Measurements from ENCODE around the gene GPR146. TPM values are rescaled to one million over a fixed set of nuclear protein-coding genes. Genes with fewer than 3 reads are reported as not detected.

GPR146 gene
- total RNA-seq, 4 donors from 2014 or later, result 29.6 to 89.8 (median 56.9) TPM

DNA sequence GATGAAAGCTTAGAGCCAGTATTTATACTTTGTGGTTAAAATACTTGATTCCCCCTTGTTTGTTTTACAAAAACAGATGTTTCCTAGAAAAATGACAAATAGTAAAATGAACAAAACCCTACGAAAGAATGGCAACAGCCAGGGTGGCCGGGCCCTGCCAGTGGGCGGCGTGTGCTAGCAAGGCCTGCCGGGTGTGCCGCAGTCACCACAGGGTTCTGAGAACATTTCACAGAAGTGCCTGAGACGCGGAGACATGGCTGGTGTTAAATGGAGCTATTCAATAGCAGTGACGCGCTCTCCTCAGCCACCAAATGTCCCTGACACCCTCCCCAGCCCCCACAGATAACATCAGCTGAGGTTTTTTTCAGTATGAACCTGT, 14.5 kb downstream of the GPR146 start:
- ATAC-seq (ENCODE audit: low FRiP score) (no peak), DNase-seq (ENCODE audit: low spot score) (no peak)
- TF ChIP-seq, protein P1, sequence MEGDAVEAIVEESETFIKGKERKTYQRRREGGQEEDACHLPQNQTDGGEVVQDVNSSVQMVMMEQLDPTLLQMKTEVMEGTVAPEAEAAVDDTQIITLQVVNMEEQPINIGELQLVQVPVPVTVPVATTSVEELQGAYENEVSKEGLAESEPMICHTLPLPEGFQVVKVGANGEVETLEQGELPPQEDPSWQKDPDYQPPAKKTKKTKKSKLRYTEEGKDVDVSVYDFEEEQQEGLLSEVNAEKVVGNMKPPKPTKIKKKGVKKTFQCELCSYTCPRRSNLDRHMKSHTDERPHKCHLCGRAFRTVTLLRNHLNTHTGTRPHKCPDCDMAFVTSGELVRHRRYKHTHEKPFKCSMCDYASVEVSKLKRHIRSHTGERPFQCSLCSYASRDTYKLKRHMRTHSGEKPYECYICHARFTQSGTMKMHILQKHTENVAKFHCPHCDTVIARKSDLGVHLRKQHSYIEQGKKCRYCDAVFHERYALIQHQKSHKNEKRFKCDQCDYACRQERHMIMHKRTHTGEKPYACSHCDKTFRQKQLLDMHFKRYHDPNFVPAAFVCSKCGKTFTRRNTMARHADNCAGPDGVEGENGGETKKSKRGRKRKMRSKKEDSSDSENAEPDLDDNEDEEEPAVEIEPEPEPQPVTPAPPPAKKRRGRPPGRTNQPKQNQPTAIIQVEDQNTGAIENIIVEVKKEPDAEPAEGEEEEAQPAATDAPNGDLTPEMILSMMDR (IDR thresholded peaks at IDR 0.05), result no peak

DNA sequence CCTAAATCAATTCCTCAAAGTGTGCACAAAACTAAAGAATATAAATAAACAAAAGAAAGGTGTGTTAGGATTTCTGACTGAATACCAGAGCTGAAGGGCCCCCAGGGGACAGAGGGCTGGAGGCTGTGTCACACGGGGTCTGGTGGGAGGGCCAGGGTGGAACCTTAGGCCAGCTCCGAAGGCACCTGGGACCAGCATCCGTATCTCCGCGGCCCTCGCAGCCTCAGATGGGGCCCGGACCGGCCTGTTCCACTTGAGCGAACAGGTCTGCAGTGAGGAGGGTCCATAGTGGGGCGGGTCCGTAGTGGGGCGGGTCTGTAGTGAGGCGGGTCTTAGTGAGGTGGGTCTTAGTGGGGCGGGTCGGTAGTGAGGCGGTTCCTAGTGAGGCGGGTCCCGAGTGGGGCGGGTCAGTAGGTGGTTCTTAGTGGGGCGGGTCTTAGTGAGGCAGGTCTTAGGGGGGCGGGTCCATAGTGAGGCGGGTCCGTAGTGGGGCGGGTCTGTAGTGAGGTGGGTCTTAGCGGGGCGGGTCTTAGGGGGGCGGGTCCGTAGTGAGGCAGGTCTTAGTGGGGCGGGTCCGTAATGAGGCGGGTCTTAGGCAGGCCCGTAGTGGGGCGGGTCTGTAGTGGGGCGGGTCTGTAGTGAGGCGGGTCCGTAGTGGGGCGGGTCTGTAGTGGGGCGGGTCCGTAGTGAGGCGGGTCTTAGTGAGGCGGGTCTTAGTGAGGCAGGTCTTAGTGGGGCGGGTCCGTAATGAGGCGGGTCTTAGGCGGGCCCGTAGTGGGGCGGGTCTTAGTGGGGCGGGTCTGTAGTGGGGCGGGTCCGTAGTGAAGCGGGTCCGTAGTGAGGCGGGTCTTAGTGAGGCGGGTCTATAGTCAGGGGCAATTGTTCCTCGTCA, 15.1 kb downstream of the GPR146 start:
- DNase-seq (ENCODE audit: low spot score) (no peak), ATAC-seq (ENCODE audit: low FRiP score) (peak; percentile 61)
- TF ChIP-seq, protein P1 (IDR thresholded peaks at IDR 0.05), result no peak

DNA sequence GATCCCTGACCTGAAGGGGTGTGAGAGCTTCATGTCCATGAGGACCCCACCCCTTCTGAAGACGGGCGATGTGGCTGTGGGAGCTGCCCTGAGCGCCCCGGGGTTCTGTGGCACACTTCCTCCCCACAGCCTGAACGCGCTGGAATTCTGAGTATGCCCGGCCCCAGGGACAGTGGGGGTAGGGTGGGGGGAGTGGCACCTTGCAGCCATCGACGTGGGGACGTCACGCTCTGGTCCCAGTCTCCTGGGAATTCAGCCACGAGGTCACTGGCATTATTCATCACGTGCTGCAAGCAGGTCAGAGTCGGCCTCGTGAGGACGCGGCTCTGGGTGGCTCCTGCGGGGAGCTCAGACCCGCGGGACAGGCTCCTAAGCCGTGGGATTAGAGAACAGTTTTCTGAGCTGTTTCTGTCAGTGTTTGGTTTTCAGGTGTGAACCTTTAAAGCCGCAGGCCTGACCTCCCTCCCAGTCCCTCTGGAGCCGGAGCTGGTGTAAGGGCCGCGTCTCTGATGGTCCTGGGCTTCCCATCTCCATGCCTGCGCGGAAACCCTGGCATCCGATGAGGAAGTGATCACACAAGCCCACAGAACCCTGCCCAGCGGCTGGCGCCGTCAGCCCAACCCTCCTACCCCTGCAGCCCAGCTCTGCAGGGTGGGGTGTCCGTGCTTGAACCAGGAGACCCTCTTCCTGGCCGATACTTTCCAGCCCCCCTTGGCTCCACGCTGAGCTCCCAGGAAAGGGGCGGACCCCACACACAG, 16.1 kb downstream of the GPR146 start:
- no peak for DNase-seq (ENCODE audit: low spot score)
- ATAC-seq (ENCODE audit: low FRiP score), result no peak

DNA sequence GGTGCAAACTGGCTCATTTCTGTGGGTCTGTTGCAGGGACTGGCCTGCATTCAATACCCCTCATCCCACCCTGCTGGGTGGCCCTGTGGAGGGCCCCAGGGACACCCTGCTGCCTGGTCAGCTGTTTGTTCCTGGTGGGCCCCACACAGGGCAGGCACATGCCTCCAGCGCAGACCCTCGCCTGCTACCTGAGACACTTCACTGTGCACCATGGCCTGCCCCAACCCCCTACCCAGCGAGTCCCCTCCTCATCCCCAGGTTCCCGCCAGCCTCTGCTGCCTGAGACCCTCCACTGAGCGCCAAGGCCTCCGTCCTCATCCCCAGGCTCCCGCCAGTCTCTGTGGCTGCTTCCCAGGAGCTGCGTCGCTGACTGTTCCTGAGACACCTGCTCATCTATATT, 16.8 kb downstream of the GPR146 start:
- TF ChIP-seq, protein P1 (IDR thresholded peaks at IDR 0.05), result no peak
- DNase-seq (ENCODE audit: low spot score), result no peak
- ATAC-seq (ENCODE audit: low FRiP score), result no peak

More for the DNA sequence above, 16.1 kb downstream of the GPR146 start:
- TF ChIP-seq, protein P1 (IDR thresholded peaks at IDR 0.05), result no peak

DNA sequence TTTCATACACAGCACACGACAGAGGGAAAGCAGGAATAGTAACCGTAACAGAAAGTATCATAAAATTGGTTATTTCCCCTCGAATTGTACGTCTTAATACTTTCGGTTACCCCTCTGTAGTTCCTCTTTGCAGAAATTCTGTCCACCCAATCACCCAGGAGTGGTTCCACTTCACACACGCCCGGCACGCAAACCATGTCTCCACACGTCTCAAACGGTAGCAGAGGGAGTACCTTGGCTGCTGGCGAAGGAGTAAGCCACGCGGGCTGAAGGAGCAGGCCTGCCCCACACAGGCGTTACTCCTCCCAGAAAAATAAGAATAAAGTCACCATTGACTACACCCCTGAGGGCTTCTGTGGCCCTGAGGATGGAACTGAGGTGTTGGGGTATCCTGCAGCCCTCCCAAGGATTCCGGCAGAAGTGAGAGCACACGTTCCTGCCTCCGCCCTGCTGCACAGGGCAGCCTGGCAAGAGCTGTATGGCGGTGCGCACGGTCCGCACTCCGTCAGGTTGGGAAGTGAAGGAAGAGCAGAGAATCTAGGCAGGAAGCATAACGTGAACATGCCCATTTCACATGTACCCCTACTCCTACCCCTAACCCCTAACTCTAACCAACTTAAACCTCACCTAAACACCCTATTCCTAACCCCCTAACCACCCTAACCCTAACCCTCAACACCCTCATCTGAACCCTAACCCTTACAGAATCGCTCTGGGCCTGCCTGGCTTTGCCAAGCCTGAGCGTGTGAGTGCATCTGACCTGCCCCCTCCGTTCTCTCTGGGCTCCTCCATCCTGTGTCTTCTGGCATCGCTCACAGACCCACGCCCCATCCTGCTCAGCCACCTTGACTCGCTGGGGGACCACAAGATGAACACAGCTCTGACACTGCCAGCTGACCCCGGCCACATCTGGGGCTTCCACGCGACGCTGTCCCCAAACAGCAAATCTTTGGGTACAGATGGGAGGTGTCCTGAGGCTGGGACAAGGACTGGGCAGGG, 18.2 kb downstream of the GPR146 start:
- TF ChIP-seq, protein P1 (IDR thresholded peaks at IDR 0.05), result no peak
- no peak for DNase-seq (ENCODE audit: low spot score)
- no peak for ATAC-seq (ENCODE audit: low FRiP score)

DNA sequence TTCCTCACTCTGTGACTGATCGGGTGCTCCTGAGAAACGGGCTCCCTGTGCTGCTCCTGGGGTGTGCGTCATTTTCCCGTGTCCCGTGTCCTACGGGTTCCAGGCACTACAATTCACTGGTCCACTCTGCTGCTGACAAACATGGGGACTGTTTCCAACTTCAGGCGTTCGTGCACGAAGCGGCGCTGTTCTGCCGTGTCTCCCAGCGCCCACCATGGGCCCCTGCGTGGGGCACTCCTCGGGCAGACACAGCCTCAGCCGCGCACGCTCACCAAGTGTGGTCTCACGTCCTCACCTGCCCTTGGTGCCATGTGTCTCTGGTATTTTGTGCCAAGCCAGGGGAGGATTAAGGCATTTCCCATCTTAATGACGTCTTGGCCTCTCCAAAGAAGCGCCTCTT, 19.0 kb downstream of the GPR146 start:
- TF ChIP-seq, protein P1 (IDR thresholded peaks at IDR 0.05), result no peak
- DNase-seq (ENCODE audit: low spot score) (no peak), ATAC-seq (ENCODE audit: low FRiP score) (no peak)
